B cell (primary cell): ENCODE results near the gene BCOR. TPM values are rescaled to one million over a fixed set of nuclear protein-coding genes. Genes with fewer than 3 reads are reported as not detected.

Experiments
- ATAC-seq: fragments of 200-7000 bp; cut with Tn5 transposase; one replicate; pipeline ENCODE4 v1.10.0; 2021; ENCODE audit warnings: low read depth, mild to moderate bottlenecking, moderate number of reproducible peaks, moderate library complexity
- CTCF ChIA-PET: fragments of 350-600 bp; sonication (Branson Sonifier 250); formaldehyde crosslinking; loops from one replicate; lab custom pipeline; 2021; ENCODE audit warnings: antibody characterized with exemption, inconsistent platforms; lab: Charles Lee
- POLR2A ChIA-PET: fragments of 350-600 bp; sonication (Branson Sonifier 250); formaldehyde crosslinking; loops from one replicate; lab custom pipeline; 2021; ENCODE audit warnings: antibody characterized with exemption; lab: Charles Lee
- DNase-seq: peaks from one replicate; pipeline ENCODE4 v3.0.0; 2013
- H2AFZ ChIP-seq: 2 replicates; pipeline ENCODE4 v1.6.1; 2012; ENCODE audit warnings: mild to moderate bottlenecking, low read depth, low read length; ENCODE audit not compliant: insufficient read depth, poor library complexity, severe bottlenecking
- H3K27ac ChIP-seq, 2 donors: 1 replicate in 1 of 2; 2 replicates in 1 of 2; pipeline ENCODE4 v1.5.1; 2012 to 2013; ENCODE audit warnings: low read length in 2 of 2, mild to moderate bottlenecking in 2 of 2, moderate library complexity in 1 of 2
- H3K27me3 ChIP-seq, 4 experiments: fragments of 200-600 bp in 1 of 4; sonication (generic) in 1 of 4; replicated peaks in 1 of 4; 1 replicate in 2 of 4; 2 replicates in 2 of 4; pipeline versions ENCODE4 v1.6.1 to v1.7.0; 2013 to 2016; ENCODE audit warnings: low read length in 3 of 4, mild to moderate bottlenecking in 2 of 4, mixed read lengths in 1 of 4, moderate library complexity in 1 of 4; ENCODE audit not compliant: insufficient read depth in 4 of 4, control insufficient read depth in 3 of 4; ENCODE audit errors: control extremely low read depth in 1 of 4
- H3K36me3 ChIP-seq, 2 experiments: replicated peaks in 1 of 2; 1 replicate in 1 of 2; 2 replicates in 1 of 2; pipeline versions ENCODE4 v1.6.1 to v1.7.1; 2013; ENCODE audit warnings: low read length in 1 of 2; ENCODE audit not compliant: insufficient read depth in 2 of 2, control insufficient read depth in 1 of 2; ENCODE audit errors: control extremely low read depth in 1 of 2, extremely low read depth in 1 of 2
- H3K4me1 ChIP-seq, 2 donors: fragments of 200-600 bp in 1 of 2; sonication (generic) in 1 of 2; 1 replicate in 1 of 2; 2 replicates in 1 of 2; pipeline versions ENCODE4 v1.5.1 to v1.6.1; 2013 to 2017; ENCODE audit warnings: low read length in 2 of 2; ENCODE audit not compliant: control insufficient read depth in 2 of 2, insufficient read depth in 2 of 2
- H3K4me2 ChIP-seq: replicated peaks from 2 replicates; pipeline ENCODE3; 2012; ENCODE audit warnings: mild to moderate bottlenecking, low read depth, low read length; ENCODE audit not compliant: poor library complexity, severe bottlenecking
- H3K4me3 ChIP-seq, 5 experiments: fragments of 200-600 bp in 1 of 5; sonication (generic) in 1 of 5; 1 replicate in 3 of 5; 2 replicates in 2 of 5; pipeline versions ENCODE4 v1.5.1 to v1.7.0; 2011 to 2016; ENCODE audit warnings: low read length in 4 of 5, mild to moderate bottlenecking in 4 of 5, low read depth in 2 of 5, control low read depth in 1 of 5, moderate library complexity in 1 of 5; ENCODE audit not compliant: insufficient read depth in 1 of 5; ENCODE audit errors: control extremely low read depth in 1 of 5, extremely low read depth in 1 of 5
- H3K79me2 ChIP-seq: fragments of 200-600 bp; sonication (generic); one replicate; pipeline ENCODE4 v1.6.0; 2016; ENCODE audit warnings: low read length; ENCODE audit not compliant: control insufficient read depth, insufficient read depth
- H3K9ac ChIP-seq: fragments of 200-600 bp; sonication (generic); 2 replicates; pipeline ENCODE4 v1.6.1; 2017; ENCODE audit warnings: mild to moderate bottlenecking, low read length, moderate library complexity
- H3K9me3 ChIP-seq, 3 donors: one replicate each; pipeline versions ENCODE4 v1.6.1 to v1.7.1; 2013; ENCODE audit warnings: low read length in 2 of 3; ENCODE audit not compliant: control insufficient read depth in 2 of 3, insufficient read depth in 1 of 3; ENCODE audit errors: control extremely low read depth in 1 of 3
- H4K20me1 ChIP-seq: 2 replicates; pipeline ENCODE4 v1.6.0; 2012; ENCODE audit warnings: mild to moderate bottlenecking, low read length; ENCODE audit not compliant: insufficient read depth, control insufficient read depth, poor library complexity, severe bottlenecking
- H3K27ac Mint-ChIP-seq: one replicate; pipeline ENCODE4 v1.8.0; 2021; ENCODE audit warnings: mixed read lengths
- H3K27me3 Mint-ChIP-seq: one replicate; pipeline ENCODE4 v1.8.0; 2021; ENCODE audit warnings: mixed read lengths
- H3K4me1 Mint-ChIP-seq: one replicate; pipeline ENCODE4 v1.8.0; 2021; ENCODE audit warnings: mixed read lengths
- H3K4me3 Mint-ChIP-seq: one replicate; pipeline ENCODE4 v1.8.0; 2021; ENCODE audit warnings: mixed read lengths
- H3K9me3 Mint-ChIP-seq: one replicate; pipeline ENCODE4 v1.8.0; 2022; ENCODE audit warnings: mixed read lengths; ENCODE audit not compliant: insufficient read depth
- EZH2 ChIP-seq: IDR thresholded peaks from 2 replicates; pipeline ENCODE4 v1.6.1; 2012; ENCODE audit warnings: borderline replicate concordance, low read depth, mild to moderate bottlenecking, moderate library complexity, low read length; ENCODE audit not compliant: insufficient read depth, poor library complexity, severe bottlenecking
- WGBS: methylation state at CpG from one replicate; pipeline ENCODE4 v1.1.5; 2013; ENCODE audit warnings: missing lambda C conversion rate; ENCODE audit not compliant: insufficient coverage; 5-methylcytosine and 5-hydroxymethylcytosine counted together
- intact Hi-C: fragments of 100-400 bp; cut with micrococcal nuclease; formaldehyde crosslinking; loops from one replicate; pipeline ENCODE4 v1.10.0; 2022
- polyA plus RNA-seq: library from polyadenylated mRNA; depleted of rRNA; stranded (reverse); fragments of >200 nt; gene quantifications from 2 replicates; pipeline ENCODE4 v1.2.3, GENCODE V29; 2012
- total RNA-seq, 2 donors: library from RNA; stranded (reverse); fragments of 120-200 nt in 1 of 2; gene quantifications; 1 replicate in 1 of 2; 2 replicates in 1 of 2; pipeline versions ENCODE4 v1.2.3 to v1.2.4, GENCODE V29; 2013 to 2022
- TF ChIP-seq, protein P1 (sequence below): fragments of 200-600 bp; IDR thresholded peaks from one replicate; pipeline ENCODE4 v1.8.0; 2022; ENCODE audit warnings: antibody characterized with exemption, mild to moderate bottlenecking

The BCOR gene
- total and polyA plus RNA-seq, 2 donors (not counting 1 experiment from before 2014, with no cell fraction given) = 19.0 to 65.3 TPM

DNA sequence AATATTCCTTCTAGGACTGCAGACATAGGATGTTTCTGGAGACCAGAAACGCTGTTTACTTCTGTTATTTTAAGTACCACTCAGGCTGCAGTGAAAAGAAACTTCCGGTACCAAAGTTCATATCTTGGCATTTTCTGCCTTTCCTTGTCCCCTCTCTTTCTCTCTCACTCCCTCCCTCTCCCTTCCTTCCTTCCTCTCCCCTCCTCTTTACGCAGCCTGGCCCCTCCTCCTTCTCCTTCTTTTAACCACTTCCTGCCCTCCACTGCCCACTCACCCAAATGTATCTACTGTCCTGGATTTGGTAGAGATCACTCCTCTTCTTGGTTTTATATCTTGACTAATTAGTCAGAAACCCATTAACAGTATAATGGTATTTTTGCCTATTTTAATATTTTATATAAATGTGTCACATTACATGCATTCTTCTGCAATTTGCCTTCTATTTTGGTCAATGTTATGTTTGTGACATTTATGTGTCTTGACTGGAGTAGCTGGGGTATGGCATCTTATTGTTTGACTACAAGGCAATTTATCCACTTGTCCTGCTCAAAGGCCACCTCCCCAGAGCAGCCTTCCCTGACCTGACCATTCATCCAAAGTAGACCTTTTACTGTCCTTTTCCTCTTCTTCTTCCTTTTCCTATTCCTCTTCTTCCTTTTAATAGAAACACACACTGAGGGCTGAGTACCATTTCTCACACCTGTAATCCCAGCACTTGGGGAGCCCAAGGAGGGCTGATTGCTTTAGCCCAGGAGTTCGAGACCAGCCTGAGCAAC lies 56.9 kb downstream of the BCOR start:
- H3K4me1 ChIP-seq = peaks cover 6 to 13% of the 10 kb centered on the region in 2 donors
- no peak for DNase-seq
- intact Hi-C loops = no loop called here
- no peak for ATAC-seq
- peaks cover 0 to 11% (median 0%) of the 10 kb centered on the region in 3 donors for H3K9me3 ChIP-seq
- no peak overlapping the region for H3K27ac Mint-ChIP-seq
- H3K36me3 ChIP-seq = no peaks in the 10 kb centered on the region
- no peaks in the 10 kb centered on the region for H3K9me3 Mint-ChIP-seq
- no peaks in the 10 kb centered on the region for H3K27me3 Mint-ChIP-seq
- no peak overlapping the region for H3K4me3 ChIP-seq
- no peaks in the 10 kb centered on the region for H3K27me3 ChIP-seq
- H2AFZ ChIP-seq = no peak overlapping the region
- H3K27ac ChIP-seq = no peak overlapping the region
- H4K20me1 ChIP-seq = no peaks in the 10 kb centered on the region
- H3K9ac ChIP-seq = no peak overlapping the region
- WGBS = 0% methylated on average over 2 of the region's 4 CpGs
- no peaks in the 10 kb centered on the region for H3K79me2 ChIP-seq
- H3K4me2 ChIP-seq = no peak overlapping the region
- ChIA-PET CTCF (no interaction called here), POLR2A (no interaction called here)
- H3K4me3 Mint-ChIP-seq = no peak overlapping the region
- peaks cover 10% of the 10 kb centered on the region for H3K4me1 Mint-ChIP-seq
- TF ChIP-seq, protein P1, sequence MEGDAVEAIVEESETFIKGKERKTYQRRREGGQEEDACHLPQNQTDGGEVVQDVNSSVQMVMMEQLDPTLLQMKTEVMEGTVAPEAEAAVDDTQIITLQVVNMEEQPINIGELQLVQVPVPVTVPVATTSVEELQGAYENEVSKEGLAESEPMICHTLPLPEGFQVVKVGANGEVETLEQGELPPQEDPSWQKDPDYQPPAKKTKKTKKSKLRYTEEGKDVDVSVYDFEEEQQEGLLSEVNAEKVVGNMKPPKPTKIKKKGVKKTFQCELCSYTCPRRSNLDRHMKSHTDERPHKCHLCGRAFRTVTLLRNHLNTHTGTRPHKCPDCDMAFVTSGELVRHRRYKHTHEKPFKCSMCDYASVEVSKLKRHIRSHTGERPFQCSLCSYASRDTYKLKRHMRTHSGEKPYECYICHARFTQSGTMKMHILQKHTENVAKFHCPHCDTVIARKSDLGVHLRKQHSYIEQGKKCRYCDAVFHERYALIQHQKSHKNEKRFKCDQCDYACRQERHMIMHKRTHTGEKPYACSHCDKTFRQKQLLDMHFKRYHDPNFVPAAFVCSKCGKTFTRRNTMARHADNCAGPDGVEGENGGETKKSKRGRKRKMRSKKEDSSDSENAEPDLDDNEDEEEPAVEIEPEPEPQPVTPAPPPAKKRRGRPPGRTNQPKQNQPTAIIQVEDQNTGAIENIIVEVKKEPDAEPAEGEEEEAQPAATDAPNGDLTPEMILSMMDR = no peak
- no peak for TF ChIP-seq EZH2

DNA sequence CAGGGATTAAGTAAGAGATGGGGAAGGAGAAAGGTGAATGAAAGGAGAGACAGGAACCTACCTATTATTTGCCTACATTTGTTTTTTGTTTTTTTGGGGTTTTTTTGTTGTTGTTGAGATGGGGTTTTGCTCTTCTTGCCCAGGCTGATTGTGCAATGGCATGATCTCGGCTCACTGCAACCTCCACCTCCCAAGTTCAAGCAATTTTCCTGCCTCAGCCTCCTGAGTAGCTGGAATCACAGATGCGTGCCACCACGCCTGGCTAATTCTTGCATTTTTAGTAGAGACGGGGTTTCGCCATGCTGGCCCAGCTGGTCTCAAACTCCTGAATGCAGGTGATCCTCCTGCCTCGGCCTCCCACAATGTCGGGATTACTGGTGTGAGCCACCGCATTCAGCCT lies 57.9 kb downstream of the BCOR start:
- TF ChIP-seq, protein P1 = no peak
- TF ChIP-seq EZH2 = no peak
- H3K9ac ChIP-seq = no peak overlapping the region
- CTCF ChIA-PET = no interaction called here
- H3K79me2 ChIP-seq = no peaks in the 10 kb centered on the region
- Mint-ChIP-seq H3K4me3 (no peak overlapping the region), H3K27ac (no peak overlapping the region), H3K9me3 (no peaks in the 10 kb centered on the region), H3K4me1 (peaks cover 10% of the 10 kb centered on the region), H3K27me3 (no peaks in the 10 kb centered on the region)
- H3K27ac ChIP-seq = no peak overlapping the region
- H3K4me2 ChIP-seq = no peak overlapping the region
- H3K4me3 ChIP-seq = no peak overlapping the region
- POLR2A ChIA-PET = no interaction called here
- DNase-seq (no peak), ATAC-seq (no peak)
- H3K27me3 ChIP-seq = no peaks in the 10 kb centered on the region
- no CpG with 5 or more reads among the region's 8 CpGs for WGBS
- H3K36me3 ChIP-seq = no peaks in the 10 kb centered on the region
- H2AFZ ChIP-seq = no peak overlapping the region
- H3K4me1 ChIP-seq = peaks cover 6 to 13% of the 10 kb centered on the region in 2 donors
- peaks cover 0 to 6% (median 0%) of the 10 kb centered on the region in 3 donors for H3K9me3 ChIP-seq
- intact Hi-C loops = no loop called here
- no peaks in the 10 kb centered on the region for H4K20me1 ChIP-seq
